ENCODE measurements around the gene PLCG2.

DNA sequence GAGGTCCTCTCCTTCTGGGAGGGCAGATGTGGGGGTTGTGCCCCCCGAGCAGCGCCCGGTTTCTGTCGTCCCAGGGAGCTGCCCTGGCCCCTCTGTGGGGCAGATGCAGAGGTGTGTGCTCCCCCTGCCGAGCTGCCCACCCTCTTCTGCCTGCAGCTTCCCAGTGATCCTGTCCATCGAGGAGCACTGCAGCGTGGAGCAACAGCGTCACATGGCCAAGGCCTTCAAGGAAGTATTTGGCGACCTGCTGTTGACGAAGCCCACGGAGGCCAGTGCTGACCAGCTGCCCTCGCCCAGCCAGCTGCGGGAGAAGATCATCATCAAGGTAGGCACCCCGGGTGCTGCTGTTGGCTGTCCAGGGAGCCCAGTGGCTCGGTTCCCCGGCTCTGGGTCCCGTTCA lies 121.4 kb downstream of the PLCG2 start:
- TF ChIP-seq, protein P1, sequence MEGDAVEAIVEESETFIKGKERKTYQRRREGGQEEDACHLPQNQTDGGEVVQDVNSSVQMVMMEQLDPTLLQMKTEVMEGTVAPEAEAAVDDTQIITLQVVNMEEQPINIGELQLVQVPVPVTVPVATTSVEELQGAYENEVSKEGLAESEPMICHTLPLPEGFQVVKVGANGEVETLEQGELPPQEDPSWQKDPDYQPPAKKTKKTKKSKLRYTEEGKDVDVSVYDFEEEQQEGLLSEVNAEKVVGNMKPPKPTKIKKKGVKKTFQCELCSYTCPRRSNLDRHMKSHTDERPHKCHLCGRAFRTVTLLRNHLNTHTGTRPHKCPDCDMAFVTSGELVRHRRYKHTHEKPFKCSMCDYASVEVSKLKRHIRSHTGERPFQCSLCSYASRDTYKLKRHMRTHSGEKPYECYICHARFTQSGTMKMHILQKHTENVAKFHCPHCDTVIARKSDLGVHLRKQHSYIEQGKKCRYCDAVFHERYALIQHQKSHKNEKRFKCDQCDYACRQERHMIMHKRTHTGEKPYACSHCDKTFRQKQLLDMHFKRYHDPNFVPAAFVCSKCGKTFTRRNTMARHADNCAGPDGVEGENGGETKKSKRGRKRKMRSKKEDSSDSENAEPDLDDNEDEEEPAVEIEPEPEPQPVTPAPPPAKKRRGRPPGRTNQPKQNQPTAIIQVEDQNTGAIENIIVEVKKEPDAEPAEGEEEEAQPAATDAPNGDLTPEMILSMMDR (IDR thresholded peaks at IDR 0.05; ENCODE audit: insufficient read depth, low read length) = no peak
- no peak for TF ChIP-seq POLR2AphosphoS5 (IDR thresholded peaks at IDR 0.05; ENCODE audit: low read depth)
